ENCODE results near the gene PLCB3. TPM values are rescaled to one million over a fixed set of nuclear protein-coding genes. Genes with fewer than 3 reads are reported as not detected.

Gene PLCB3
- total and polyA plus RNA-seq, 2 donors (not counting 3 experiments of a cell fraction or from before 2014, with no cell fraction given): 32.3 to 61.1 TPM

- peak overlapping the region; percentile 71 for H3K4me2 ChIP-seq (ENCODE audit: insufficient read depth, low read length)
- TF ChIP-seq FOS (IDR thresholded peaks at IDR 0.05; ENCODE audit: borderline replicate concordance, insufficient read depth, low read length): no peak
- TF ChIP-seq CTCF (IDR thresholded peaks at IDR 0.05; ENCODE audit: extremely low read depth in 1 of 2, insufficient read depth in 1 of 2, low read depth in 1 of 2, low read length in 2 of 2): no peak
- no peak for TF ChIP-seq MAX (IDR thresholded peaks at IDR 0.05; ENCODE audit: insufficient read depth, insufficient read length)
- no peak for TF ChIP-seq JUN (IDR thresholded peaks at IDR 0.05; ENCODE audit: borderline replicate concordance, insufficient read depth, insufficient read length, low read depth)
- no peak for TF ChIP-seq EZH2 (IDR thresholded peaks at IDR 0.05; ENCODE audit: borderline replicate concordance, low read depth, low read length, severe bottlenecking)
- TF ChIP-seq GATA2 (IDR thresholded peaks at IDR 0.05; ENCODE audit: insufficient read depth, insufficient read length, low read depth, low read length): no peak
- no peak for TF ChIP-seq POLR2A (IDR thresholded peaks at IDR 0.05; ENCODE audit: low read depth, low read length)
- no peak for TF ChIP-seq MYC (IDR thresholded peaks at IDR 0.05; ENCODE audit: low read depth, low read length)
- TF ChIP-seq POLR2AphosphoS5 (IDR thresholded peaks at IDR 0.05; ENCODE audit: insufficient read depth, low read depth, low read length): no peak
- dilution Hi-C loops (cut with MboI; ENCODE audit: extremely low pct_ligation_motif_present, low sequenced_read_pairs) (no loop called here), intact Hi-C loops (cut with micrococcal nuclease) (no loop called here)
- no peaks in the 10 kb centered on the region for H3K27me3 ChIP-seq (ENCODE audit: control insufficient read depth in 2 of 2, insufficient read depth in 2 of 2, low read length in 2 of 2)
- H3K79me2 ChIP-seq (ENCODE audit: control insufficient read depth, insufficient read depth, low read length): no peaks in the 10 kb centered on the region
- no peak for FAIRE-seq
- no peak overlapping the region for H3K27ac ChIP-seq (ENCODE audit: insufficient read depth, low read depth, low read length)
- peak overlapping the region; percentile 6 for H3K9ac ChIP-seq (replicated peaks; ENCODE audit: extremely low read depth, insufficient read depth, low read length)
- peaks cover 17% of the 10 kb centered on the region for H3K4me1 ChIP-seq (ENCODE audit: control insufficient read depth, extremely low read depth, insufficient read depth, low read length)
- no peaks in the 10 kb centered on the region for H4K20me1 ChIP-seq (replicated peaks; ENCODE audit: control insufficient read depth, extremely low read depth, insufficient read depth, low read length)
- ChIA-PET POLR2A (no interaction called here), CTCF (interaction anchor here (1.2 to 2.2 kb wide), 3 partner anchors 9 to 31 kb away, joined by 3 to 7 read pairs (median 6); partner anchors contain the start of genes NUDT22 and TRPT1)
- no peak for DNase-seq (ENCODE audit: low read depth, low spot score)
- no peaks in the 10 kb centered on the region for H3K9me1 ChIP-seq (replicated peaks; ENCODE audit: control insufficient read depth, extremely low read depth, insufficient read depth, low read length)
- no peak overlapping the region for H2AFZ ChIP-seq (ENCODE audit: low read depth, low read length)
- peaks cover 6 to 8% of the 10 kb centered on the region in 2 experiments for H3K36me3 ChIP-seq (ENCODE audit: control insufficient read depth in 2 of 2, extremely low read depth in 1 of 2, insufficient read depth in 2 of 2, low read length in 2 of 2)
- H3K4me3 ChIP-seq (replicated peaks in 1 of 3; ENCODE audit: insufficient read depth in 1 of 3, low read depth in 1 of 3, low read length in 3 of 3): peak overlapping the region; percentile 48 to 63 (median 51)
- BruUV-seq (replicated peaks): no TSS peak
- no peaks in the 10 kb centered on the region for H3K9me3 ChIP-seq (replicated peaks; ENCODE audit: control insufficient read depth, insufficient read depth, low read length)
Observed at GRCh38 chr11:64235437-64236161, 15.7 kb upstream of the PLCB3 start.

Measured in endothelial cell of umbilical vein (primary cell).